ENCODE data around the gene FRMPD3.

Gene FRMPD3

GRCh38 chrX:107448625-107448997 lies 841 bp upstream of the FRMPD3 start:
- H3K27ac ChIP-seq (replicated peaks) = no peak overlapping the region
- peaks cover 14% of the 10 kb centered on the region for H3K27me3 ChIP-seq (ENCODE audit: insufficient read depth, poor library complexity, severe bottlenecking)
- H3K4me3 ChIP-seq (replicated peaks; ENCODE audit: insufficient read depth, low read length) = no peak overlapping the region

GRCh38 chrX:107450823-107451509 lies 1.5 kb downstream of the FRMPD3 start:
- TF ChIP-seq GABPA (IDR thresholded peaks at IDR 0.05; ENCODE audit: low read depth) (no peak), CTCF (IDR thresholded peaks at IDR 0.05; ENCODE audit: insufficient read depth, low read length) (no peak), POLR2AphosphoS5 (IDR thresholded peaks at IDR 0.05; ENCODE audit: low read depth) (no peak), REST (IDR thresholded peaks at IDR 0.05; ENCODE audit: insufficient replicate concordance, low read depth) (no peak), SPI1 (IDR thresholded peaks at IDR 0.05; ENCODE audit: borderline replicate concordance, low read depth) (no peak)
- no peak overlapping the region for H3K4me3 ChIP-seq (replicated peaks; ENCODE audit: insufficient read depth, low read length)
- no peak for DNase-seq (ENCODE audit: low read depth in 1 of 2, low spot score in 1 of 2)
- H3K27ac ChIP-seq (replicated peaks) = no peak overlapping the region
- peaks cover 14% of the 10 kb centered on the region for H3K27me3 ChIP-seq (ENCODE audit: insufficient read depth, poor library complexity, severe bottlenecking)

More at GRCh38 chrX:107448625-107448997, 841 bp upstream of the FRMPD3 start:
- TF ChIP-seq CTCF (IDR thresholded peaks at IDR 0.05; ENCODE audit: insufficient read depth, low read length) = no peak
- TF ChIP-seq POLR2AphosphoS5 (IDR thresholded peaks at IDR 0.05; ENCODE audit: low read depth) = no peak
- TF ChIP-seq GABPA (IDR thresholded peaks at IDR 0.05; ENCODE audit: low read depth) = no peak
- DNase-seq (ENCODE audit: low read depth in 1 of 2, low spot score in 1 of 2) = no peak

- DNase-seq (ENCODE audit: low read depth in 1 of 2, low spot score in 1 of 2) = no peak
- H3K4me3 ChIP-seq (replicated peaks; ENCODE audit: insufficient read depth, low read length) = no peak overlapping the region
- no peak for TF ChIP-seq SPI1 (IDR thresholded peaks at IDR 0.05; ENCODE audit: borderline replicate concordance, low read depth)
- TF ChIP-seq POLR2AphosphoS5 (IDR thresholded peaks at IDR 0.05; ENCODE audit: low read depth) = no peak
- TF ChIP-seq CTCF (IDR thresholded peaks at IDR 0.05; ENCODE audit: insufficient read depth, low read length) = no peak
- no peak for TF ChIP-seq GABPA (IDR thresholded peaks at IDR 0.05; ENCODE audit: low read depth)
- no peak for TF ChIP-seq REST (IDR thresholded peaks at IDR 0.05; ENCODE audit: insufficient replicate concordance, low read depth)
- H3K27me3 ChIP-seq (ENCODE audit: insufficient read depth, poor library complexity, severe bottlenecking) = peaks cover 18% of the 10 kb centered on the region
- no peak overlapping the region for H3K27ac ChIP-seq (replicated peaks)
These were observed 2.3 kb downstream of the FRMPD3 start for GRCh38 chrX:107451731-107452130.

GRCh38 chrX:107452581-107452980 lies 3.1 kb downstream of the FRMPD3 start:
- Histone ChIP-seq H3K4me3 (replicated peaks; ENCODE audit: insufficient read depth, low read length) (no peak overlapping the region), H3K27ac (replicated peaks) (no peak overlapping the region), H3K27me3 (ENCODE audit: insufficient read depth, poor library complexity, severe bottlenecking) (peaks cover 18% of the 10 kb centered on the region)
- no peak for TF ChIP-seq SPI1 (IDR thresholded peaks at IDR 0.05; ENCODE audit: borderline replicate concordance, low read depth)
- TF ChIP-seq REST (IDR thresholded peaks at IDR 0.05; ENCODE audit: insufficient replicate concordance, low read depth) = no peak
- no peak for TF ChIP-seq GABPA (IDR thresholded peaks at IDR 0.05; ENCODE audit: low read depth)
- no peak for TF ChIP-seq CTCF (IDR thresholded peaks at IDR 0.05; ENCODE audit: insufficient read depth, low read length)
- DNase-seq (ENCODE audit: low read depth in 1 of 2, low spot score in 1 of 2) = no peak
